Neural crest cell (in vitro differentiated cells): ENCODE measurements around the gene MESD. TPM values are rescaled to one million over a fixed set of nuclear protein-coding genes. Genes with fewer than 3 reads are reported as not detected.

Experiments
- DNase-seq: peaks from one replicate; pipeline ENCODE4 v3.0.0; 2021; ENCODE audit warnings: low read depth, mixed read lengths, low spot score
- H3K27ac Mint-ChIP-seq: one replicate; pipeline ENCODE4 v1.8.0; 2021; ENCODE audit warnings: mild to moderate bottlenecking, mixed read lengths; ENCODE audit not compliant: unreplicated experiment
- H3K27me3 Mint-ChIP-seq: 2 replicates; pipeline ENCODE4 v1.8.0; 2021; ENCODE audit warnings: low read depth, mild to moderate bottlenecking, mixed read lengths
- H3K36me3 Mint-ChIP-seq: 2 replicates; pipeline ENCODE4 v1.8.0; 2021; ENCODE audit warnings: low read depth, mild to moderate bottlenecking, mixed read lengths
- H3K4me1 Mint-ChIP-seq: 2 replicates; pipeline ENCODE4 v1.8.0; 2021; ENCODE audit warnings: mixed read lengths
- H3K4me3 Mint-ChIP-seq: one replicate; pipeline ENCODE4 v1.8.0; 2021; ENCODE audit warnings: mild to moderate bottlenecking, mixed read lengths
- H3K9me3 Mint-ChIP-seq: 2 replicates; pipeline ENCODE4 v1.8.0; 2021; ENCODE audit warnings: mixed read lengths
- total RNA-seq: library from RNA; stranded (reverse); gene quantifications from 2 replicates; pipeline ENCODE4 v1.2.1, GENCODE V29; 2021
- TF ChIP-seq, protein P1 (sequence below): fragments of 200-600 bp; sonication (generic); conservative IDR thresholded peaks from 2 replicates; pipeline ENCODE4 v1.5.0; 2021; ENCODE audit warnings: antibody characterized with exemption, mild to moderate bottlenecking

The MESD gene
- total RNA-seq, 1 donor from 2014 or later: 30.7 TPM

DNA sequence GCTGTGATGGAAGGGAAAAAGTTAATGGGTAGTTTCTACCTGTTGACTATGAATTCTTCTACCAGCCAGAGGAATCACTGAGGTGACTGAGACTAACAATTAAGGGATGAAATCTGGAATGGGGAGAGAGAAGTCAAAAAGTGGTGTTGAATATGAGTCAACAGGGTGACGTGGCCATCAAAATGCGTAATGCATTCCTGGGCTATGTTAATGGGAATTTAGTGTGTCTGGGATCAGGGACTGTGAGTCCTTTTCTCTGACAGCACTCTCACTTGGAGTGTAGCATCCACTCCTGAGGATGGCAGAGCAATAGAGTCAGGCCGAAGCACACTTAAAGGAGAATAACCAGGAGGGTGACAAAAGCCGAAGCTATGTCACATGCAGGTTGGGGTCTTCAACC, 60.4 kb downstream of the MESD start:
- H3K9me3 Mint-ChIP-seq: peaks cover 2% of the 10 kb centered on the region

DNA sequence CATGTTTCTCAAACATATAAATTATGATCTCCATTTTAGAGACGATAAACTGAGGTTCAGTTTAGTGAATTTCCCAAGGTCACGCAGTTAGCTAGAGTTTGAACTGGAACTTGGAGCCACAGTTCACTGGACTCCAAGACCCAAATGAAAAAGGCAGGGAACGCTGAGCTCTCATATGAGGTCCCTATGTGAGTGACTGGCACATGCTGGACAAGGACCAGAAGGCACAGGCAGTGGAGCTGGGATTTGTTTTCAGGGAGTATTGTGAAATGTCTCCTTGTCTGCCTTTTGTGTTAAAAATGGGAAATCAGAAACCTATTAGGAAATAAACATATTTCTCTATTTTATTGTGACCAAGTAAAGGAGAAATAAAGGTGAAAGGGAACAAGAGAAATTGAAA, 63.5 kb downstream of the MESD start:
- H3K4me3 Mint-ChIP-seq: no peak overlapping the region
- no peak for DNase-seq
- peaks cover 8% of the 10 kb centered on the region for H3K36me3 Mint-ChIP-seq
- peaks cover 37% of the 10 kb centered on the region for H3K4me1 Mint-ChIP-seq
- H3K9me3 Mint-ChIP-seq: peaks cover 2% of the 10 kb centered on the region
- no peak overlapping the region for H3K27ac Mint-ChIP-seq
- H3K27me3 Mint-ChIP-seq: no peaks in the 10 kb centered on the region
- TF ChIP-seq, protein P1, sequence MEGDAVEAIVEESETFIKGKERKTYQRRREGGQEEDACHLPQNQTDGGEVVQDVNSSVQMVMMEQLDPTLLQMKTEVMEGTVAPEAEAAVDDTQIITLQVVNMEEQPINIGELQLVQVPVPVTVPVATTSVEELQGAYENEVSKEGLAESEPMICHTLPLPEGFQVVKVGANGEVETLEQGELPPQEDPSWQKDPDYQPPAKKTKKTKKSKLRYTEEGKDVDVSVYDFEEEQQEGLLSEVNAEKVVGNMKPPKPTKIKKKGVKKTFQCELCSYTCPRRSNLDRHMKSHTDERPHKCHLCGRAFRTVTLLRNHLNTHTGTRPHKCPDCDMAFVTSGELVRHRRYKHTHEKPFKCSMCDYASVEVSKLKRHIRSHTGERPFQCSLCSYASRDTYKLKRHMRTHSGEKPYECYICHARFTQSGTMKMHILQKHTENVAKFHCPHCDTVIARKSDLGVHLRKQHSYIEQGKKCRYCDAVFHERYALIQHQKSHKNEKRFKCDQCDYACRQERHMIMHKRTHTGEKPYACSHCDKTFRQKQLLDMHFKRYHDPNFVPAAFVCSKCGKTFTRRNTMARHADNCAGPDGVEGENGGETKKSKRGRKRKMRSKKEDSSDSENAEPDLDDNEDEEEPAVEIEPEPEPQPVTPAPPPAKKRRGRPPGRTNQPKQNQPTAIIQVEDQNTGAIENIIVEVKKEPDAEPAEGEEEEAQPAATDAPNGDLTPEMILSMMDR: no peak

More for the DNA sequence above, 60.4 kb downstream of the MESD start:
- Mint-ChIP-seq H3K36me3 (peaks cover 8% of the 10 kb centered on the region), H3K27me3 (no peaks in the 10 kb centered on the region), H3K4me3 (no peak overlapping the region), H3K4me1 (peaks cover 33% of the 10 kb centered on the region), H3K27ac (no peak overlapping the region)
- DNase-seq: no peak
- TF ChIP-seq, protein P1: no peak

DNA sequence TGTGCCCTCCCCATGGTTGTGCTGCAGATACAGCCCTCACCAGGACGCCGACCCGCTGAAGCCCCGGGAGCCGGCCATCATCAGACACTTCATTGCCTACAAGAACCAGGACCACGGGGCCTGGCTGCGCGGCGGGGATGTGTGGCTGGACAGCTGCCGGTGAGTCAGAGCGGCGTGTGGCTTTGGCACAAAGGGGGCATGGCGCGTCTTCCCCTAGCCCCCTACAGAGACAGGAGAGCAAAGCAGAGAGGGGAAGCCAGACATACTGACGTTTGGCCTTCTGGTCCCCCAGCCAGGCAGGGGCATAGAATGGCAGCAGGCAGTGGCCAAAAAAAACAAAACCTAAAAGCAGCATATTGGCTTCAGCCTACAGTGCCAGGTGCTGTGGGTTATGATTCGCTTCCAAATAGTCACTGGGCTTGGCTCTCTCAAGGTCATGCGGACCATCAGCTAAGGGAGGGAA, 64.0 kb downstream of the MESD start:
- peaks cover 8% of the 10 kb centered on the region for H3K36me3 Mint-ChIP-seq
- no peak for DNase-seq

DNA sequence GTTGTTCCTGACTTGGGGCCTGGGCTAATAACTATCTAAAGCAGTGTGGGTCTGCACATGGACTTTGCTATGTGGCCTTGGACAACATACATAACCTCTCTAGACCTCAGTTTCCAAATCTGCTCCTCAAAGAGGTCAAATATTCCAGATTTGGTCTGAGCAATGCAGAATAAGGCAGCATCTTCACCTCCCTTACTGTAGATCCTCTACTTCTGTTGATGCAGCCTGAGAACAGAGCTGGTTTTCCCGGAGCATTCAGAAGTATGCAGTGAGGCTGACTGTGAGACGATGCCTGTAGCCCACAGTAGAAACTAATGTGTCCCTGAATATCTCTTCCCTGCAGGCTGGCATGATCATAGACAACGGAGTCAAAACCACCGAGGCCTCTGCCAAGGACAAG, 65.3 kb downstream of the MESD start:
- no peak for DNase-seq
- Mint-ChIP-seq H3K27ac (no peak overlapping the region), H3K27me3 (no peaks in the 10 kb centered on the region), H3K4me3 (no peak overlapping the region), H3K9me3 (peaks cover 2% of the 10 kb centered on the region), H3K4me1 (peaks cover 39% of the 10 kb centered on the region), H3K36me3 (peaks cover 4% of the 10 kb centered on the region)
- TF ChIP-seq, protein P1: no peak

More for the DNA sequence above, 64.0 kb downstream of the MESD start:
- Mint-ChIP-seq H3K27me3 (no peaks in the 10 kb centered on the region), H3K27ac (no peak overlapping the region), H3K4me1 (peaks cover 39% of the 10 kb centered on the region), H3K4me3 (no peak overlapping the region), H3K9me3 (peaks cover 2% of the 10 kb centered on the region)
- TF ChIP-seq, protein P1: no peak

DNA sequence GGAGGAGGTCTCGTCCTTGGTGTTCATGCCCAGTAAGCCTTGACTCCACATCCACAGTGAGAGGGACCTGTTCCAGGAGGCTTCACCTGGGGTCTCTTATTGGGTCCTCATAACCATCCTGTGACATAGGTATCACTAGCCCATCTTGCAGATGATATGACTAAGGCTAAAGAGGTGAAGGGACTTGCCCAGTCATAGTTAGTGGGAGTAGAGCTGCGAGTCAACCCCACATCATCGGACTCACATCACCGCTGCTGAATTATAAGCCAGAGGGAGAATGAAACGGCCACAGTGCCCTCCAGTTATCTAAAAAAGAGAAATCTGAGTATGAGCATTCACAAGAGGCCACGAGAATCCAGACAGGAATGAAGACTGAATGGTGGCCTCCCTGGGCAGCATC, 66.0 kb downstream of the MESD start:
- Mint-ChIP-seq H3K9me3 (no peaks in the 10 kb centered on the region), H3K27ac (no peak overlapping the region), H3K27me3 (no peaks in the 10 kb centered on the region), H3K4me3 (peak overlapping the region; percentile 6), H3K4me1 (peaks cover 33% of the 10 kb centered on the region), H3K36me3 (no peaks in the 10 kb centered on the region)
- no peak for DNase-seq
- TF ChIP-seq, protein P1: no peak
